HFF-Myc (cell line): ENCODE data around the gene CCDC92.

Source experiments
- DNase-seq: peaks from one replicate; pipeline ENCODE4 v3.0.0-alpha.2; 2011; ENCODE audit warnings: low read depth; ENCODE audit errors: extremely low read depth
- H3K4me3 ChIP-seq: replicated peaks from 2 replicates; pipeline ENCODE4 v1.5.1; 2011; ENCODE audit warnings: low read depth, mild to moderate bottlenecking, control low read depth, low read length
- CTCF ChIP-seq: IDR thresholded peaks from 2 replicates; pipeline ENCODE4 v1.5.1; 2012; ENCODE audit warnings: mild to moderate bottlenecking, low read depth, low read length, control low read depth; ENCODE audit errors: missing control alignments

The CCDC92 gene

GRCh38 chr12:123960029-123960735 is 12.4 kb downstream of the CCDC92 start:
- TF ChIP-seq CTCF, result no peak
- no peak for DNase-seq
- H3K4me3 ChIP-seq, result no peak overlapping the region

GRCh38 chr12:123958876-123959275 is 13.8 kb downstream of the CCDC92 start:
- H3K4me3 ChIP-seq, result no peak overlapping the region
- DNase-seq, result no peak
- no peak for TF ChIP-seq CTCF

DNA sequence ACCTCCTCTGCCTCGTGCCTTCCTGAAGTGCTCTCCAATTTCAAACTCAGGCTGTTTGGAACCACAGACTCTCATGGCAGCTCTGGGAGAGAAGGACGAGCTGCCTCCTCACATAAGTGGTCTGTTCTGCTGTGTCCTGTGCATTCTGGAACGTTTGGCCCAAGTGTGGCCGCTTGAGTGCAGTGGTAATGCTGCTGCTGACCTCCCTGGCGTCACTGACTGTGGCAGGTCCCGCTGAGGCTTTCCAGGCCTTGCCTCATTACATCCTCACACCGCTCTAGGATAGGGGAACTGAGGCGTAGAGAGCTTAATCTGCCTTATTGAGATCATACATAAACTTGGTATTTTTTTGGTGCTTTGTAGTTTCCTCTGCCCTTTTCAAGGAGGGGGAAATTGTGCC is 14.2 kb downstream of the CCDC92 start:
- no peak overlapping the region for H3K4me3 ChIP-seq
- no peak for TF ChIP-seq CTCF
- DNase-seq, result no peak

DNA sequence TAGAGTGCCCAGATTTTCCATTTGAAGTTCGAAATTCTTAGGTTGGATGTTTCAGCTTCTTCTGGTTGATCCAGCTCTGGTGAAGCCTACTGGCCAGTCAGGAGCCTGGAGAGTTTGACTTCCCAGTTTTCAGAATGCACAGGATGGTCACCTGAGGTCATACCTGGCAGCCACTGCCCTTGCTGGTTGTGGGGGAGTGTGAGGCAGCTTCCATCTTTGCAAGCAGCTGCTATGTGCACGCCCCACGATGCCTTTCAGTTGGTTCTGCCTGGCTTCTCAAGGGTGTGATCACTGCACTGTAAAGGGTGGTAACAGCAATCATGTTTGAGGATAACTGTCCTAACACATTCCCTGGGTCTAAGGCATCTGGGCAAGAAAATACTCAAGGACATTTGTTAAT is 15.4 kb downstream of the CCDC92 start:
- no peak for DNase-seq
- no peak overlapping the region for H3K4me3 ChIP-seq
- TF ChIP-seq CTCF, result no peak

GRCh38 chr12:123956249-123956648 is 16.4 kb downstream of the CCDC92 start:
- no peak overlapping the region for H3K4me3 ChIP-seq
- no peak for DNase-seq
- no peak for TF ChIP-seq CTCF

DNA sequence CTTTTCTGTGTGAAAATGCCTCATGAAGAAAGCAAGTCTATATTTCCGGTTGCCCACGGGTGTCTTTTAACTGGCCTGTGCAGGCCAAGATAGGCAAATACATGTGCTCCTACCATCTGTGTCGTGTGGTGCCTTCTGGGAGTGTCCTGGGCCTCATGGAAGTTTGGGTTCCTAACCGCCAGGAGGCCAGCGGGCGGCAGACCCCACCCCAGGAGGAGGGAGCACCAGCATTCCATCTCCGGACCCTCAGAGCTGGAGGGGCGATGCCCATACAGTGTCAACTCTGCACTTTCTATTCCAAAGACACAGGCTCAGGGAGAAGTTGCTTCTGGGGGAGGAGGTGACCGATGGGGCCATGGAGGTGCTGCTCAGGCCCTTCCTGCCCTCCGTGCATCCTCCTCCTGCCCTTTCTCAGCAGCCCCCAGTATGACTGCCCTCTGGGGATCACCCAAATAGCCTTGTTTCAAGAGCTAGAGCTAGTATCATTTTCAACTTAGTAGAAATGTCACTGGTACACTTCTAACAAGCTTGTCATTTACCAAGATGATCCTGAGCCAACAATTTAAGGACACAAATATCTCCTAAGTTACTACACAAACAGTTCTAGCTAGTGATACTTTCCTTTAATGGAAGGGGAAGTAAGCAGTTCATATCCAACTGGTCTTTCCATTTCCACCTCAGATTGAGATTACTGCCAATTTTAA is 17.8 kb downstream of the CCDC92 start:
- no peak for DNase-seq
- no peak overlapping the region for H3K4me3 ChIP-seq
- no peak for TF ChIP-seq CTCF

GRCh38 chr12:123952037-123952436 is 20.6 kb downstream of the CCDC92 start:
- DNase-seq, result no peak
- no peak for TF ChIP-seq CTCF
- H3K4me3 ChIP-seq, result no peak overlapping the region
